ENCODE data around the gene LMAN1. TPM values are rescaled to one million over a fixed set of nuclear protein-coding genes. Genes with fewer than 3 reads are reported as not detected.

LMAN1 gene
- total and polyA plus RNA-seq, 7 donors: 15.7 to 64.0 (median 33.0) TPM

DNA sequence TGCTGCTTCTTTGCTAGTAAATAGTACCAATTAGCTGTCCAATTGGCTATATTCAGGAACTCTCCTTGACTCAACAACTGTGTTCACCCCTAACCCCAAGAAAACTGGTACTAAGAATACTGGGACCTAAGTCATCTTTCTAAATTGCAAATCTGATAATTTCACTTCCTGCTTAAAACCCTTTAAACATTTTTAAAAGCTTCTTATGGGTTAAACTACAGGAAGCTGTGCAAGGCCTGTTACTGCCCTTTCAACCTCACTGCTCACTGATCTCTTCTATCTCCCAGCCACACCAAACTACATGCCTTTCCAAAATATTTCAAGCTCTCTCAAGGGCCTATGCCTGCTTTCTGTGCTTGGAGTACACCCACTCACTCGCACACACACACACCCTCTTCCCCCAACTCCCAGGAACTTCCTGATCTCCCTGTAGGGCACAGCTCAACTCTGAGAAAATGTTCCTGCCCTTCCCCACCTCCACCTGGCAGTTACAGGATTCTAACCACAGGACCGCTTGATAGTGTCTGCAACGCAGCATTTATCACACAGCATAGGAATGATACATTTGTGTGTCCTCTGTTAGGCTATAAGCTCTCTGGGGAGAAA is 6.7 kb downstream of the LMAN1 start:
- Histone ChIP-seq H3K27me3 (ENCODE audit: insufficient read depth in 3 of 3, low read length in 2 of 3) (no peaks in the 10 kb centered on the region), H3K4me1 (peaks cover 7% of the 10 kb centered on the region), H3K27ac (no peak overlapping the region), H3K9me3 (no peaks in the 10 kb centered on the region), H3K4me3 (no peak overlapping the region), H3K36me3 (ENCODE audit: insufficient read depth in 1 of 2, low read depth in 1 of 2) (peaks cover 11 to 86% of the 10 kb centered on the region in 2 donors)
- DNase-seq (no peak), ATAC-seq (no peak)
- intact Hi-C loops (cut with DNase I): no loop called here
- TF ChIP-seq, protein P1, sequence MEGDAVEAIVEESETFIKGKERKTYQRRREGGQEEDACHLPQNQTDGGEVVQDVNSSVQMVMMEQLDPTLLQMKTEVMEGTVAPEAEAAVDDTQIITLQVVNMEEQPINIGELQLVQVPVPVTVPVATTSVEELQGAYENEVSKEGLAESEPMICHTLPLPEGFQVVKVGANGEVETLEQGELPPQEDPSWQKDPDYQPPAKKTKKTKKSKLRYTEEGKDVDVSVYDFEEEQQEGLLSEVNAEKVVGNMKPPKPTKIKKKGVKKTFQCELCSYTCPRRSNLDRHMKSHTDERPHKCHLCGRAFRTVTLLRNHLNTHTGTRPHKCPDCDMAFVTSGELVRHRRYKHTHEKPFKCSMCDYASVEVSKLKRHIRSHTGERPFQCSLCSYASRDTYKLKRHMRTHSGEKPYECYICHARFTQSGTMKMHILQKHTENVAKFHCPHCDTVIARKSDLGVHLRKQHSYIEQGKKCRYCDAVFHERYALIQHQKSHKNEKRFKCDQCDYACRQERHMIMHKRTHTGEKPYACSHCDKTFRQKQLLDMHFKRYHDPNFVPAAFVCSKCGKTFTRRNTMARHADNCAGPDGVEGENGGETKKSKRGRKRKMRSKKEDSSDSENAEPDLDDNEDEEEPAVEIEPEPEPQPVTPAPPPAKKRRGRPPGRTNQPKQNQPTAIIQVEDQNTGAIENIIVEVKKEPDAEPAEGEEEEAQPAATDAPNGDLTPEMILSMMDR (IDR thresholded peaks at IDR 0.05): no peak
- 89 to 94% (median 90%) methylated on average over 3 of the region's 3 CpGs for WGBS, 3 donors

GRCh38 chr18:59345556-59345955 is 13.5 kb downstream of the LMAN1 start:
- no peak for ATAC-seq
- WGBS, 3 donors: 97 to 98% (median 98%) methylated on average over 4 of the region's 4 CpGs

DNA sequence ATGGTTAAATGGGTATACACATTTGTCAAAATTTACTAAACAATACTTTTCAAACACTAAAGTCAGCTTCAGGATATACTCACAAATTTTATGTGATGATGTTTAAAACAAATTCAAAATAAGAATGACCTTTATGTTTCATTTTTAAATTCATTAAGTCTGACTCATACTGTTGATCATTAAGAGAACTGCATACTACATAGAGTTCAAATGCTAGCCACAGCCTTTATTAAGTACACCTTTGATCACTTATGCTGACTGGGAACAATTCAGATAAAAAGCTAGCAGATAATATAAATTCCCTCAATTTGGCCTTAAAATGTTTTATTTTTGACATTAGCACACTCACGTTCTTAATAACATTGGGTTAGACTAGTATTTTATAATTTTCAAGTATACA is 14.1 kb downstream of the LMAN1 start:
- Histone ChIP-seq H3K4me3 (no peak overlapping the region), H3K4me1 (no peaks in the 10 kb centered on the region), H3K27me3 (ENCODE audit: insufficient read depth in 3 of 3, low read length in 2 of 3) (no peaks in the 10 kb centered on the region), H3K36me3 (ENCODE audit: insufficient read depth in 1 of 2, low read depth in 1 of 2) (peaks cover 14 to 98% of the 10 kb centered on the region in 2 donors), H3K9me3 (no peaks in the 10 kb centered on the region), H3K27ac (no peak overlapping the region)
- ATAC-seq (no peak), DNase-seq (no peak)
- TF ChIP-seq, protein P1 (IDR thresholded peaks at IDR 0.05): no peak
- intact Hi-C loops (cut with DNase I): no loop called here
- WGBS, 3 donors: 0 to 63% (median 54%) methylated on average over 1 of the region's 1 CpG

More at GRCh38 chr18:59345556-59345955, 13.5 kb downstream of the LMAN1 start:
- TF ChIP-seq, protein P1 (IDR thresholded peaks at IDR 0.05): no peak
- no peaks in the 10 kb centered on the region for H3K27me3 ChIP-seq (ENCODE audit: insufficient read depth in 3 of 3, low read length in 2 of 3)
- intact Hi-C loops (cut with DNase I): no loop called here
- DNase-seq: no peak
- H3K27ac ChIP-seq: no peak overlapping the region
- H3K4me1 ChIP-seq: no peaks in the 10 kb centered on the region
- no peaks in the 10 kb centered on the region for H3K9me3 ChIP-seq
- peaks cover 14 to 98% of the 10 kb centered on the region in 2 donors for H3K36me3 ChIP-seq (ENCODE audit: insufficient read depth in 1 of 2, low read depth in 1 of 2)
- no peak overlapping the region for H3K4me3 ChIP-seq

DNA sequence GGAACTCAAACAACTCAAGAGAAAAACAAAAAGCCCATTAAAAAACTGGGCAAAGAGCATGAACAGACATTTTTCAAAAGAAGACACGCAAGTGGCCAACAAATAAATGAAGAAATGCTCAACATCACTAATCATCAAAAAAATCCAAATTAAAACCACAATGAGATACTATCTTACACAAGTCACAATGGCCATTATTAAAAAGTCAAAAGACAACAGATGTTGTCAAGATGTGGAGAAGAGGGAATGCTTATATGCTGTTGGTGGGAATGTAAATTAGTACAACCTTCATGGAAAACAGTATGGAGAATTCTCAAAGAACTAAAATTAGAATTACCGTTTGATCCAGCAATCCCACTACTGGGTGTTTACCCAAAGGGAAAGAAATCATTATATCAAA is 15.1 kb downstream of the LMAN1 start:
- peaks cover 17 to 98% of the 10 kb centered on the region in 2 donors for H3K36me3 ChIP-seq (ENCODE audit: insufficient read depth in 1 of 2, low read depth in 1 of 2)
- TF ChIP-seq, protein P1 (IDR thresholded peaks at IDR 0.05): no peak
- intact Hi-C loops (cut with DNase I): no loop called here
- DNase-seq (no peak), ATAC-seq (no peak)
- H3K27ac ChIP-seq: no peak overlapping the region
- 91 to 93% (median 92%) methylated on average over 2 of the region's 2 CpGs for WGBS, 3 donors
- no peaks in the 10 kb centered on the region for H3K4me1 ChIP-seq
- no peaks in the 10 kb centered on the region for H3K27me3 ChIP-seq (ENCODE audit: insufficient read depth in 3 of 3, low read length in 2 of 3)
- no peaks in the 10 kb centered on the region for H3K9me3 ChIP-seq
- H3K4me3 ChIP-seq: no peak overlapping the region

GRCh38 chr18:59340817-59341216 is 18.2 kb downstream of the LMAN1 start:
- no peak for ATAC-seq
- H3K9me3 ChIP-seq: no peaks in the 10 kb centered on the region
- H3K4me3 ChIP-seq: no peak overlapping the region
- TF ChIP-seq, protein P1 (IDR thresholded peaks at IDR 0.05): no peak
- no peaks in the 10 kb centered on the region for H3K27me3 ChIP-seq (ENCODE audit: insufficient read depth in 3 of 3, low read length in 2 of 3)
- DNase-seq: no peak
- intact Hi-C loops (cut with DNase I): no loop called here
- H3K27ac ChIP-seq: no peak overlapping the region
- H3K36me3 ChIP-seq (ENCODE audit: insufficient read depth in 1 of 2, low read depth in 1 of 2): peaks cover 10 to 98% of the 10 kb centered on the region in 2 donors
- no peaks in the 10 kb centered on the region for H3K4me1 ChIP-seq
